Epithelial cell of proximal tubule (primary cell): Measurements from ENCODE around the gene HDAC4. TPM values are rescaled to one million over a fixed set of nuclear protein-coding genes. Genes with fewer than 3 reads are reported as not detected.

Experiments
- DNase-seq: peaks from one replicate; pipeline ENCODE4 v3.0.0-alpha.2; 2011; ENCODE audit warnings: low read depth
- H3K4me3 ChIP-seq: 2 replicates; pipeline ENCODE4 v1.5.1; 2011; ENCODE audit warnings: low read depth, mild to moderate bottlenecking, low read length
- CTCF ChIP-seq: conservative IDR thresholded peaks from 2 replicates; pipeline ENCODE4 v1.5.1; 2012; ENCODE audit warnings: low read depth, mild to moderate bottlenecking, low read length
- total RNA-seq: library from RNA; depleted of rRNA; stranded (reverse); fragments of >200 nt; gene quantifications from 2 replicates; pipeline ENCODE4 v1.2.3, GENCODE V29; 2015

Gene HDAC4
- total RNA-seq, 1 donor from 2014 or later = 23.2 TPM

GRCh38 chr2:239229545-239230279, 171.1 kb downstream of the HDAC4 start:
- no peak for TF ChIP-seq CTCF
- no peak overlapping the region for H3K4me3 ChIP-seq
- DNase-seq = no peak

- no peak for DNase-seq
- no peak overlapping the region for H3K4me3 ChIP-seq
Observed at GRCh38 chr2:239227661-239228371, 173.0 kb downstream of the HDAC4 start.

GRCh38 chr2:239226677-239227581, 173.9 kb downstream of the HDAC4 start:
- no peak overlapping the region for H3K4me3 ChIP-seq
- no peak for DNase-seq
- TF ChIP-seq CTCF = peak; percentile 25

More at GRCh38 chr2:239227661-239228371, 173.0 kb downstream of the HDAC4 start:
- TF ChIP-seq CTCF = no peak

- no peak for TF ChIP-seq CTCF
- no peak for DNase-seq
- H3K4me3 ChIP-seq = no peak overlapping the region
Observed at GRCh38 chr2:239225871-239226561, 174.8 kb downstream of the HDAC4 start.

DNA sequence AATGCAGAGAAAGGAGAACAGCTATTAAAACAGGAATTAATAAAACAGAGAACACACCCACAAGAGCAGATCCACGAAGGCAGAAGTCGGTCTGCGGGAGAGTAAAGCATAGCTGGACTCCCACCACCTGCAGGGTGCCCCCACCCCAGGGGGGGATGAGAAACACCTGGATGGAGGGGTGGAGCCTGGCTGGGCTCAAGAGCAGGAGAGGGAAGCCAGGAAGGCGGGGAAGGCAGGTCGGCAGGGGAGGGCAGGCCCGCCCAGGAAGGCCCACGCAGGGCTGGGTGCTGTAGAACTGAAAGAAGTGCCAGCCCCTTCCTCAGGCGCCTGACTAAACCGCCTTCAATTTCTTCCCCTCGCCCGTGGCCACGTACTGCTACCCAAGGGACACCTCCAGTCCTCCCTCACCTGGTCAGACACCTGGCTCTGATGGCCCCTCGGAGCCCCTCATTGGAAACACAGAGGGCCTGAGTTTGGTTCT, 175.4 kb downstream of the HDAC4 start:
- TF ChIP-seq CTCF = no peak
- no peak overlapping the region for H3K4me3 ChIP-seq
- no peak for DNase-seq

- no peak for TF ChIP-seq CTCF
- DNase-seq = no peak
- H3K4me3 ChIP-seq = no peak overlapping the region
Observed at GRCh38 chr2:239224955-239225354, 175.9 kb downstream of the HDAC4 start.
